GM12878 (cell line): Measurements from ENCODE around the gene KDM2A. TPM values are rescaled to one million over a fixed set of nuclear protein-coding genes. Genes with fewer than 3 reads are reported as not detected.

Experiments
- CBFB ChIP-seq: IDR thresholded peaks from 2 replicates; pipeline ENCODE4 v1.6.1; 2016; ENCODE audit warnings: antibody characterized with exemption, low read depth
- FOS ChIP-seq: IDR thresholded peaks from 3 replicates; pipeline ENCODE4 v1.6.1; 2011; ENCODE audit warnings: borderline replicate concordance; ENCODE audit not compliant: insufficient read length; ENCODE audit errors: extremely low read depth
- NRF1 ChIP-seq: conservative IDR thresholded peaks from 2 replicates; pipeline ENCODE4 v1.6.1; 2011; ENCODE audit warnings: mild to moderate bottlenecking, low read depth, low read length, improper control_type of control experiment
- RFX5 ChIP-seq: IDR thresholded peaks from 2 replicates; pipeline ENCODE4 v1.6.1; 2011; ENCODE audit warnings: low read depth, low read length, improper control_type of control experiment
- SIN3A ChIP-seq: IDR thresholded peaks from 2 replicates; pipeline ENCODE4 v1.6.1; 2012; ENCODE audit warnings: low read depth, low read length, improper control_type of control experiment
- TARDBP ChIP-seq: IDR thresholded peaks from 2 replicates; pipeline ENCODE4 v1.6.1; 2016; ENCODE audit warnings: borderline replicate concordance
- WRNIP1 ChIP-seq: IDR thresholded peaks from 2 replicates; pipeline ENCODE4 v1.6.1; 2011; ENCODE audit warnings: low read depth, low read length, improper control_type of control experiment, borderline replicate concordance
- ZNF217 ChIP-seq: fragments of 450-650 bp; IDR thresholded peaks from 2 replicates; pipeline ENCODE4 v1.6.1; 2017; ENCODE audit warnings: antibody characterized with exemption, mild to moderate bottlenecking
- ZNF384 ChIP-seq: IDR thresholded peaks from 2 replicates; pipeline ENCODE4 v1.6.1; 2012; ENCODE audit warnings: low read depth, mild to moderate bottlenecking, low read length, improper control_type of control experiment, borderline replicate concordance
- polyA plus RNA-seq, 11 experiments: library from polyadenylated mRNA; depleted of rRNA in 4 of 11; unstranded in 6 of 11; stranded (reverse) in 5 of 11; fragments of >200 nt; fragmentation: Nextera tagmentation in 4 of 11; fragmentation: Illumina TruSeq in 1 of 11; extraction: Ambion mirVana in 4 of 11; extraction: Trizol in 1 of 11; gene quantifications; 1 replicate in 1 of 11; 2 replicates in 10 of 11; pipeline versions ENCODE4 v1.2.1 to v1.2.3, GENCODE V29; 2011 to 2016; ENCODE audit warnings: inconsistent platforms in 2 of 11, missing spikeins in 2 of 11, low read depth in 1 of 11
- total RNA-seq, 4 experiments: library from RNA; depleted of rRNA in 3 of 4; stranded (reverse); fragments of >200 nt in 3 of 4; fragmentation: Illumina TruSeq in 1 of 4; extraction: Trizol in 1 of 4; gene quantifications; 2 replicates each; pipeline versions ENCODE4 v1.2.1 to v1.2.3, GENCODE V29; 2013 to 2021
- TF ChIP-seq, protein P1 (sequence below): fragments of 450-650 bp; IDR thresholded peaks from 2 replicates; pipeline ENCODE4 v1.6.1; 2017; ENCODE audit warnings: mild to moderate bottlenecking, moderate library complexity
- TF ChIP-seq, protein P2 (sequence below): fragments of 450-650 bp; IDR thresholded peaks from 2 replicates; pipeline ENCODE4 v1.6.1; 2016; ENCODE audit warnings: mild to moderate bottlenecking, moderate library complexity, borderline replicate concordance
- TF ChIP-seq, protein P3 (sequence below): fragments of 450-650 bp; IDR thresholded peaks from 2 replicates; pipeline ENCODE4 v1.6.1; 2017; ENCODE audit warnings: mild to moderate bottlenecking, moderate library complexity
- TF ChIP-seq, protein P4 (sequence below): IDR thresholded peaks from 2 replicates; pipeline ENCODE4 v1.6.1; 2011; ENCODE audit warnings: borderline replicate concordance, low read depth, mild to moderate bottlenecking, moderate library complexity, mixed read lengths, low read length; ENCODE audit not compliant: insufficient read depth; ENCODE audit errors: extremely low read length

KDM2A gene
- total and polyA plus RNA-seq, 10 of the 15 experiments (the other 5 are each of a cell fraction or from before 2014, with no cell fraction given), result 10.5 to 69.3 (median 41.6) TPM

DNA sequence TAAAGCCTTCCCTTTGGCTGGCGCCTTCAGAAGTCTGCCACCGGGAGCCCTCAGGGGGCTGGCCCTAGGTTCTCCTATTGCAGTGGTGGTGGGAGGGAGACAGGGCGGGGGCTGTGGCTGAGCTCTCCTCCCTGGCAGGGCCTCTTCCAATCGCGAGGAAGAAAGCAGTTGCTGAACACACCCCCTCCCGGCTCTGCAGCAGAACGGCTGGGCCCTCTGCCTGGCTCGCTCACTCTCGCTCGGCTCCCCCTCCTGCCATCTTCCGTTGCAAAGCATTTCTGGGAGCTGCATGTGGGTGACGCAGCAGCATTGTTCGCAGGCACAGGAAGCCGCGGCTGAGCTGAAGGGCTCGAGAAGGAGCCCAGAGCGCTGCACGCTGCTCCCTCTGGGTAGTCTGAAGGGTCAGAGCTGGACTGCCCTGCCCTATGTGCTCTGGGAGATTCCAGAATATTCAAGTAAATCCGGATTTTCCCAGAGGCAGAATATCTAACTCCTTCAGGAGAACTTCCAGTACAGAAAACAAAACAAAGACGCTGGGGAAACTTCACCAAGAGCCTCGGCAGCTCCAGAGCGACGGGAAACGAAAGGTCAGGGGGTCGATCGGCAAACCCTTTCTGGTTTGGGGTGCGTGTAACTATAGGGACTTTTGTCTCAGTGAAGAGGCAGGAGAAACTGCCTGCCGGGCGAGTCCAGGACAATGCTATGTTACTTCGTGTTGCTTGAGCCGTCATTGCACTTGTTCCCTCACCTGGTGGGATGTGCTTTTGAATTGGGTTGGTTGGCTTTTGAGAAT, 120.9 kb downstream of the KDM2A start (continued):
- TF ChIP-seq NRF1 (no peak), RFX5 (0 out of 2 replicates have a peak, but pooled peaks have one; percentile 28), FOS (no peak), ZNF217 (no peak), SIN3A (peak; percentile 95), CBFB (no peak; the same call in 1 of the 2 replicates), ZNF384 (no peak), WRNIP1 (no peak; the same call in 1 of the 2 replicates), TARDBP (0 out of 2 replicates have a peak, but pooled peaks have one; percentile 31)
- TF ChIP-seq, protein P1, sequence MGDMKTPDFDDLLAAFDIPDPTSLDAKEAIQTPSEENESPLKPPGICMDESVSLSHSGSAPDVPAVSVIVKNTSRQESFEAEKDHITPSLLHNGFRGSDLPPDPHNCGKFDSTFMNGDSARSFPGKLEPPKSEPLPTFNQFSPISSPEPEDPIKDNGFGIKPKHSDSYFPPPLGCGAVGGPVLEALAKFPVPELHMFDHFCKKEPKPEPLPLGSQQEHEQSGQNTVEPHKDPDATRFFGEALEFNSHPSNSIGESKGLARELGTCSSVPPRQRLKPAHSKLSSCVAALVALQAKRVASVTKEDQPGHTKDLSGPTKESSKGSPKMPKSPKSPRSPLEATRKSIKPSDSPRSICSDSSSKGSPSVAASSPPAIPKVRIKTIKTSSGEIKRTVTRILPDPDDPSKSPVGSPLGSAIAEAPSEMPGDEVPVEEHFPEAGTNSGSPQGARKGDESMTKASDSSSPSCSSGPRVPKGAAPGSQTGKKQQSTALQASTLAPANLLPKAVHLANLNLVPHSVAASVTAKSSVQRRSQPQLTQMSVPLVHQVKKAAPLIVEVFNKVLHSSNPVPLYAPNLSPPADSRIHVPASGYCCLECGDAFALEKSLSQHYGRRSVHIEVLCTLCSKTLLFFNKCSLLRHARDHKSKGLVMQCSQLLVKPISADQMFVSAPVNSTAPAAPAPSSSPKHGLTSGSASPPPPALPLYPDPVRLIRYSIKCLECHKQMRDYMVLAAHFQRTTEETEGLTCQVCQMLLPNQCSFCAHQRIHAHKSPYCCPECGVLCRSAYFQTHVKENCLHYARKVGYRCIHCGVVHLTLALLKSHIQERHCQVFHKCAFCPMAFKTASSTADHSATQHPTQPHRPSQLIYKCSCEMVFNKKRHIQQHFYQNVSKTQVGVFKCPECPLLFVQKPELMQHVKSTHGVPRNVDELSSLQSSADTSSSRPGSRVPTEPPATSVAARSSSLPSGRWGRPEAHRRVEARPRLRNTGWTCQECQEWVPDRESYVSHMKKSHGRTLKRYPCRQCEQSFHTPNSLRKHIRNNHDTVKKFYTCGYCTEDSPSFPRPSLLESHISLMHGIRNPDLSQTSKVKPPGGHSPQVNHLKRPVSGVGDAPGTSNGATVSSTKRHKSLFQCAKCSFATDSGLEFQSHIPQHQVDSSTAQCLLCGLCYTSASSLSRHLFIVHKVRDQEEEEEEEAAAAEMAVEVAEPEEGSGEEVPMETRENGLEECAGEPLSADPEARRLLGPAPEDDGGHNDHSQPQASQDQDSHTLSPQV, result no peak
- TF ChIP-seq, protein P2, sequence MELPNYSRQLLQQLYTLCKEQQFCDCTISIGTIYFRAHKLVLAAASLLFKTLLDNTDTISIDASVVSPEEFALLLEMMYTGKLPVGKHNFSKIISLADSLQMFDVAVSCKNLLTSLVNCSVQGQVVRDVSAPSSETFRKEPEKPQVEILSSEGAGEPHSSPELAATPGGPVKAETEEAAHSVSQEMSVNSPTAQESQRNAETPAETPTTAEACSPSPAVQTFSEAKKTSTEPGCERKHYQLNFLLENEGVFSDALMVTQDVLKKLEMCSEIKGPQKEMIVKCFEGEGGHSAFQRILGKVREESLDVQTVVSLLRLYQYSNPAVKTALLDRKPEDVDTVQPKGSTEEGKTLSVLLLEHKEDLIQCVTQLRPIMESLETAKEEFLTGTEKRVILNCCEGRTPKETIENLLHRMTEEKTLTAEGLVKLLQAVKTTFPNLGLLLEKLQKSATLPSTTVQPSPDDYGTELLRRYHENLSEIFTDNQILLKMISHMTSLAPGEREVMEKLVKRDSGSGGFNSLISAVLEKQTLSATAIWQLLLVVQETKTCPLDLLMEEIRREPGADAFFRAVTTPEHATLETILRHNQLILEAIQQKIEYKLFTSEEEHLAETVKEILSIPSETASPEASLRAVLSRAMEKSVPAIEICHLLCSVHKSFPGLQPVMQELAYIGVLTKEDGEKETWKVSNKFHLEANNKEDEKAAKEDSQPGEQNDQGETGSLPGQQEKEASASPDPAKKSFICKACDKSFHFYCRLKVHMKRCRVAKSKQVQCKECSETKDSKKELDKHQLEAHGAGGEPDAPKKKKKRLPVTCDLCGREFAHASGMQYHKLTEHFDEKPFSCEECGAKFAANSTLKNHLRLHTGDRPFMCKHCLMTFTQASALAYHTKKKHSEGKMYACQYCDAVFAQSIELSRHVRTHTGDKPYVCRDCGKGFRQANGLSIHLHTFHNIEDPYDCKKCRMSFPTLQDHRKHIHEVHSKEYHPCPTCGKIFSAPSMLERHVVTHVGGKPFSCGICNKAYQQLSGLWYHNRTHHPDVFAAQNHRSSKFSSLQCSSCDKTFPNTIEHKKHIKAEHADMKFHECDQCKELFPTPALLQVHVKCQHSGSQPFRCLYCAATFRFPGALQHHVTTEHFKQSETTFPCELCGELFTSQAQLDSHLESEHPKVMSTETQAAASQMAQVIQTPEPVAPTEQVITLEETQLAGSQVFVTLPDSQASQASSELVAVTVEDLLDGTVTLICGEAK, result no peak
- TF ChIP-seq, protein P3, sequence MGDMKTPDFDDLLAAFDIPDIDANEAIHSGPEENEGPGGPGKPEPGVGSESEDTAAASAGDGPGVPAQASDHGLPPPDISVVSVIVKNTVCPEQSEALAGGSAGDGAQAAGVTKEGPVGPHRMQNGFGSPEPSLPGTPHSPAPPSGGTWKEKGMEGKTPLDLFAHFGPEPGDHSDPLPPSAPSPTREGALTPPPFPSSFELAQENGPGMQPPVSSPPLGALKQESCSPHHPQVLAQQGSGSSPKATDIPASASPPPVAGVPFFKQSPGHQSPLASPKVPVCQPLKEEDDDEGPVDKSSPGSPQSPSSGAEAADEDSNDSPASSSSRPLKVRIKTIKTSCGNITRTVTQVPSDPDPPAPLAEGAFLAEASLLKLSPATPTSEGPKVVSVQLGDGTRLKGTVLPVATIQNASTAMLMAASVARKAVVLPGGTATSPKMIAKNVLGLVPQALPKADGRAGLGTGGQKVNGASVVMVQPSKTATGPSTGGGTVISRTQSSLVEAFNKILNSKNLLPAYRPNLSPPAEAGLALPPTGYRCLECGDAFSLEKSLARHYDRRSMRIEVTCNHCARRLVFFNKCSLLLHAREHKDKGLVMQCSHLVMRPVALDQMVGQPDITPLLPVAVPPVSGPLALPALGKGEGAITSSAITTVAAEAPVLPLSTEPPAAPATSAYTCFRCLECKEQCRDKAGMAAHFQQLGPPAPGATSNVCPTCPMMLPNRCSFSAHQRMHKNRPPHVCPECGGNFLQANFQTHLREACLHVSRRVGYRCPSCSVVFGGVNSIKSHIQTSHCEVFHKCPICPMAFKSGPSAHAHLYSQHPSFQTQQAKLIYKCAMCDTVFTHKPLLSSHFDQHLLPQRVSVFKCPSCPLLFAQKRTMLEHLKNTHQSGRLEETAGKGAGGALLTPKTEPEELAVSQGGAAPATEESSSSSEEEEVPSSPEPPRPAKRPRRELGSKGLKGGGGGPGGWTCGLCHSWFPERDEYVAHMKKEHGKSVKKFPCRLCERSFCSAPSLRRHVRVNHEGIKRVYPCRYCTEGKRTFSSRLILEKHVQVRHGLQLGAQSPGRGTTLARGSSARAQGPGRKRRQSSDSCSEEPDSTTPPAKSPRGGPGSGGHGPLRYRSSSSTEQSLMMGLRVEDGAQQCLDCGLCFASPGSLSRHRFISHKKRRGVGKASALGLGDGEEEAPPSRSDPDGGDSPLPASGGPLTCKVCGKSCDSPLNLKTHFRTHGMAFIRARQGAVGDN, result peak; percentile 65; the same call in 1 of the 2 replicates
- TF ChIP-seq, protein P4, sequence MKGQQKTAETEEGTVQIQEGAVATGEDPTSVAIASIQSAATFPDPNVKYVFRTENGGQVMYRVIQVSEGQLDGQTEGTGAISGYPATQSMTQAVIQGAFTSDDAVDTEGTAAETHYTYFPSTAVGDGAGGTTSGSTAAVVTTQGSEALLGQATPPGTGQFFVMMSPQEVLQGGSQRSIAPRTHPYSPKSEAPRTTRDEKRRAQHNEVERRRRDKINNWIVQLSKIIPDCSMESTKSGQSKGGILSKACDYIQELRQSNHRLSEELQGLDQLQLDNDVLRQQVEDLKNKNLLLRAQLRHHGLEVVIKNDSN, result no peak
